Effector CD8-positive, alpha-beta T cell (primary cell): ENCODE measurements around the gene ITPRID2.
"Not testable (repeated sequence)": the region's sequence is repeated elsewhere in the genome, so short reads cannot be mapped to it uniquely, and the experiment has no call there.

Source experiments
- DNase-seq: peaks from one replicate; lab custom pipeline; 2025; lab: John Stamatoyannopoulos, UW

ITPRID2 gene

DNA sequence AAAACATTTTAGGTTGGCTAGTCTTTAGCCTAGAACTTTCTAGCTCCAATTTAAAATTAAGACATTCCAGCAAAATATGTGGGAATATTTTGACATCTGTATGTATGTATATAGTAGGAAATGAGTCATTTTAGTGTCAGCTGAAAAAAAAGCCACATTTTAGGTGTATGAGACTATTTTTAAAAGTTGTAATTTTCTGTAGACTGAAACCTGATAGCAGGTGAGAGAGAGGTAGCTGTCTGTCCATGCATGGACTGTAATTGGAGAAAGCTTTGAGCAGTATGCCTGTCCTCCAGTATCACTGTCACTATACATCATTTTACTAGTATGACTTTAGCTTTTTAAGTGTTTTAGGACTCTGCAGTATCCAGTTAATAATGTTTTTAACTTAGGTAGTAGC is 68.0 kb downstream of the ITPRID2 start:
- DNase-seq, result no peak

DNA sequence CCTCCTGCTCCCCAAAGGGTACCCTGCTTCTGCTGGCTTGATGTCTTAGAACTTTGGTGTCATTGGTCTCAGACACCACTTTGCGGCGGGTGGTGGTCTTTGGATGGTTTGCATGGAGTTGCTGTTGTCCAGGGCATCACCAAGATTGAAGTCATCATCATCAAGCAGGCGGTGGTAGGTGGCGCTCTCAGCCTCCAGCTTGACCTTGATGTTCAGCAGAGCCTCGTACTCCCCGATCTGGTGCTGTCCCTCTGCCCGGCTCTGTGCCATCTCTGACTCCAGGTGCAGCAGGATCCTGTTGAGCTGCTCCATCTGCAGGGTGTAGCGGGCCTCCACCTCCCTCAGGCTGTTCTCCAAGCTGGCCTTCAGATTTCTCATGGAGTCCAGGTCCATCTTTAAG is 69.6 kb downstream of the ITPRID2 start:
- DNase-seq, result not testable (repeated sequence)

DNA sequence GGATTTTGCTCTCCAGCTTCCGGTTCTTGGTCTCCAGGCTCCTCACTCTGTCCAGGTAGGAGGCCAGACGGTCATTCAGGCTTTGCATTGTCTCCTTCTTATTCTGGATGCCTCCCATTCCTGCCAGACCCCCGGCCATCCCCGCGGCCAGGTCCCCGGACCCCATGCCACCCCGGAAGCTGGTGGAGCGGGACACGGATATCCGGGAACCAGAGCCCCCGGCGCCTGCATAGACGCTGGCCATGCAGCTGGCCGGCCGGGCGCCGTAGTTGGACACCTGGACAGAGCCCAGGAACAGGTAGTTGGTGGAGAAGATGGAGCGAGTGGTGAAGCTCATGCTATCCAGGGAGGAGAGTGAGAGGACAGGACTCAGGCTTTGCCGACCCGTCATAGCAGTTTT is 70.6 kb downstream of the ITPRID2 start:
- no peak for DNase-seq

DNA sequence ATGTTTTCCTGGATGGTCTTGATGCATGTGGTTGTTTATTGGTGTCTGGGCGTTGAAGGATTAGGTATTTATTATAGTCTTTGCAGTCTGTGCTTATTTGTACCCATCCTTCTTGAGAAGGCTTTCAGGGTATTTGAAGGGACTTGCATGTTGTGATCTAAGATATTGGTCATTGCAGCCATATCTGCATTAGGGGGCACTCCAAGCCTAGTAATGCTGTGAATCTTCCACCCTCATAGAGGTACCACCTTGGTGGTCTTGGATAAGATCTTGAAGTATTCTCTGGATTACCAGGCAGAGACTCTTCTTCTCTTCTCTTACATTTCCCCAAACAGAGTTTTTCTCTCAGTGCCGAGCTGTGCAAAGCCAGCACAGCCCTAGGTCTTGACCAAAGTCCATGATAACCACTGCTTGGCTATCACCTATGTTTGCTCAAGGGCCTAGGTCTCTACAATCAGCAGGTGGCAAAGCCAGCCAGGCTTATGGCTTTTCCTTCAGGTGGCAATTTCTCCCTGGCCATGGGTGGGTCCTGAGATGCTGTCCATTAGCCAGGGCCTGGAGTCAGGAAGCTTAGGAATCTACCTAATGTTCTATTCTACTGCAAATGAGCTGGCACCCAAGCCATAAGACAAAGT is 78.7 kb downstream of the ITPRID2 start:
- no peak for DNase-seq

DNA sequence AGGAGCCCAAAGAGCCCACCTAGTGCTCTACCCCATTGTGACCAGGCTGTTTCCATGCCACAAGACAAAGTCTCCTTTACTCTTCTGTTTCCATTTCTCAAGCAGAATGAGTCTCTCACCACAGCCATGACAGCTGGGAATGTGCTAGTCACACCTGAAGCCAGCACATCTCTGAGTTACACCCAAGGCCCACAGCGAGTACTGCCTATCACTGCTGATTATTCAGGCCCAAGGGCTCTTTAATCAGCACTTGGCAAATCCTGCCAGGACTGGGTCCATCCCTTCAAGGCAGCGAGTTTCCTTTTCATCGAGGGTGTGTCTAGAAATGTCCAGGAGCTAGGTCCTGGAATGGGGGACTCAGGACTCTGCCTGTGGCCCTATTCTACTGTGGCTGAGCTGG is 79.5 kb downstream of the ITPRID2 start:
- DNase-seq, result no peak

DNA sequence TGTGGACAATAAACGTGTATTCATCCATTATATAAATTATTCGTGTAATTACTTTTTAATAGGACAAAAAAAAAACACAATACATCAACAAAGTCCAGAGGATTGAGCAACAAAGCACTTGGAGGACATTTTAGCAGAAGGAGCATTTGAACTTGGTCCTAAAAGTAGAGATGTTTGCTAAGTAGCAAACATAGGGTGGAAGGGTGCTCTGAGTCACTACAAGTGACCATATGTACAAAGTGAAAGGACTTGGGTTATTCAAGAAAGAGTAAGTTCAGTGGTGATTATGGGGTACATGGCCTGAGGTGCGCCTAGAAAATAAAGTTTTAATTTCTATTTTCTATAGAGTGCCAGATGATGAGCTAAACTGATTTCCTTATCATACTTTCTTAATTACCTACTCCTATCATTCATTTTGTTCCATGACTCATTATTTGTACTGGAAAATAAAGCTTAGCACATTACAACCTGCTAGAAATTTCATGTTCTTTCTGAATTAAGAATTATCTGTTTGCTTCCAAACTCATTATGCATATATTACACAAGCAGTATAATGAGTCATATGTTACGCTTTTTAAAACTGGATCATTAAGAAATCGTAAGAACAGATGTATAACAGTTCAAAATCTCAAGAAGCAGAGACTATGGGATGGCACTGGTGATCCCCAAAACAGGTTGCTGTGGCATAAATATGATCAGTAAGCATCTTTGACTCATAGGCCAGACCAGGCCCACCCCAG is 81.1 kb downstream of the ITPRID2 start:
- no peak for DNase-seq

DNA sequence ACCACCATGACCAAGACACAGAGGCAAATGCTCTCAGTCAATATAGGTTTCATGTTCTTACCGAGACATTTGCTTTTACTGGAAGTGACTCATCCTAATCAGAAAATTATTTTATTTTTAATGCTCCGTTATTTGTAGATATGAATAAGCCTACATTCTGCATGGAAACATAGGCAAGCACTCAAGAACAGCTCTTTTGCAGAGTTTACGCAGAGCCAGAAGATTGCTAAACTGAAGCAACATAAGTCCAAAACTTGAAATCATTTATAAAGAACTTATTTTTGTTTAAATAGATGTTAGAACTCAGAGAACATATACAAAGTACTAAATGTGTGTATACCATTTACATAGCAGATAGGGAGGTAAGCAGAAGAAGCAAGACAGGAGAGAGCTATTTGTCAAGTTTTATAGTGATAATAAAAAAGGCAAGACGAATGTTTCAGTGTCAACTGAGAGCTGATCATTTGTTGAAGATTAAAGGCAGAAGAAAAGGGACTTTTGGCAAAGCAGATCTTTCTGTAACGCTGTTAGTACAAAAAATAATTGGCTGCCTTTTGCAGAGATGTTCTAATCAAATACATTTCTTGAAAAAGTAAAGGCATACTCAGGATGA is 81.7 kb downstream of the ITPRID2 start:
- DNase-seq, result no peak

DNA sequence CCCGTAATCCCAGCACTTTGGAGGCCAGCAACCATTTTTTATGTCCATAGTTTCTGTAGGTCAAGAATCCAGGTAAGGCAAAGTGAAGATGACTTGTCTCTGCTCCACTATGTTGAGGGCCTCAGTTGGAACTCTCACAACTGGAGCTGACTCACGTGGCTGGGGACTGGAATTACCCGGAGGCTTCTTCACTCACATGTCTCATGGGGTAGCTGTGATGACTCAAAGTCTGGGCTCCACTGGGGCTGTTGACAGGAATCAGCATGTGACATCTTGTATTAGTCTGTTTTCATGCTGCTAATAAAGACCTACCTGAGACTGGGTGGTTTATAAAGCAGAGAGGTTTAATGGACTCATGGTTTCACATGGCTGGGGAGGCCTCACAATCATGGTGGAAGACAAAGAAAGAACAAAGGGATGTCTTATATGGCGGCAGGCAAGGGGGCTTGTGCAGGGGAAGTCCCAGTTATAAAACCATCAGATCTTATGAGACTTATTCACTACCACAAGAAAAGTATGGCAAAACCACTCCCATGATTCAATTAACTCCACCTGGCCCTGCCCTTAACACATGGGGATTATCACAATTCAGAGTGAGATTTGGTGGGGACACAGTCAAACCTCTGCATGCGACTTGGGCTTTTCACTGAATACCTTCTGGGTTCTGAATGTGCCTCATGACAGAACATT is 86.3 kb downstream of the ITPRID2 start:
- no peak for DNase-seq

DNA sequence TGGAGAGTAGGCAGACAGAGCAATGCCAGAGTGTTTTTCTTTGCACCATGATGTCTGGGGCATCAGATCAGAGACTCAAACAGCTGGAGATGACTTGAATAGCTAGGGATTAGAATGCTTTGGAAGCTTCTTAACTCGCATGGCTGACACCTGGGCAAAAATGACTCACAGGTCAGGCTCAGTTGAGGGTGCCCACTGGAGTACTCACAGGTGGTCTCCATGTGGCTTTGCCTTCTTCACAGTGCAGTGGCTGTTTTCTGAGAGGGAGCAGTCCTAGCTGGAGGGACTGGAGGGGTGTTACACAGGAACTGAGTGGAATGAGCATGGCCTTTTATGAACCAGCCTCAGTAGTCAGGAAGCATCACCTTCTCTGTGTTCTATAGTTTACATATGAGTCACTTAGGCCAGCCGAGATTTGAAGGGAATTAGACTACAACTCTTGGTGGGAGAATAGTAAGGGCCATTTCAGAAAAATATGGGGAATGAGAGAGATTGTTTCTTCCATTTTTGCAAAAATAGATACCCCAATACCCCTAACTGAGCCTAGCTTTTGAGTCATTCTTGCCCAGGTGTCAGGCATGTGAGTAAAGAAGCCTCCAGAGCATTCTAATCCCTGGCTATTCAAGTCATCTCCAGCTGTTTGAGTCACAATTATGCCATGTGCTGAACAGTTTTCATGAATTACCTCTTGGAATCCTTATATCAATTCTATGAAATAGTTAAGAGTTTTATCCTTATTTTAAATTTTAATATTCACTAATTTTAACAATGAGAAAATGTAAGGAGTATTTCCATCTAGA is 87.0 kb downstream of the ITPRID2 start:
- DNase-seq, result no peak
